ENCODE measurements around the gene CD33. TPM values are rescaled to one million over a fixed set of nuclear protein-coding genes. Genes with fewer than 3 reads are reported as not detected.

CD33 gene
- total RNA-seq, 1 donor from 2014 or later: 8.7 TPM

Other genes with a start within 250 kb of the CD33 start
- not detected in 2 replicates for gene KLK7, start 241.2 kb upstream of the CD33 start, total RNA-seq
- gene KLK8, start 223.5 kb upstream of the CD33 start, total RNA-seq: not detected in 2 replicates
- gene KLK10, start 205.4 kb upstream of the CD33 start, total RNA-seq: not detected in 2 replicates
- gene KLK11, start 198.5 kb upstream of the CD33 start, total RNA-seq: not detected in 2 replicates
- gene KLK12, start 190.1 kb upstream of the CD33 start, total RNA-seq: not detected in 2 replicates
- not detected in 2 replicates for gene KLK13, start 160.0 kb upstream of the CD33 start, total RNA-seq
- 0.91 and 1.1 TPM in 2 replicates for gene KLK14, start 142.2 kb upstream of the CD33 start, total RNA-seq
- gene CTU1, start 116.7 kb upstream of the CD33 start, total RNA-seq: 12.8 and 13.4 TPM in 2 replicates
- 0.33 and 0.52 TPM in 2 replicates for gene SIGLEC9, start 100.2 kb upstream of the CD33 start, total RNA-seq
- not detected in 2 replicates for gene SIGLEC7, start 82.8 kb upstream of the CD33 start, total RNA-seq
- not detected in 2 replicates for gene SIGLECL1, start 26.0 kb downstream of the CD33 start, total RNA-seq
- 1.2 and 1.8 TPM in 2 replicates for gene IGLON5, start 86.6 kb downstream of the CD33 start, total RNA-seq
- 7.1 and 7.2 TPM in 2 replicates for gene VSIG10L, start 117.1 kb downstream of the CD33 start, total RNA-seq
- gene ETFB, start 141.3 kb downstream of the CD33 start, total RNA-seq: 194 and 199 TPM in 2 replicates
- 18.7 and 19.6 TPM in 2 replicates for gene CLDND2, start 143.9 kb downstream of the CD33 start, total RNA-seq
- gene NKG7, start 147.6 kb downstream of the CD33 start, total RNA-seq: 363 and 379 TPM in 2 replicates
- gene LIM2, start 162.9 kb downstream of the CD33 start, total RNA-seq: 0.24 TPM in 1 of 2 replicates, not detected in the other
- 0.16 and 0.24 TPM in 2 replicates for gene C19orf84, start 165.5 kb downstream of the CD33 start, total RNA-seq
- gene SIGLEC10, start 192.6 kb downstream of the CD33 start, total RNA-seq: 2.3 and 3.5 TPM in 2 replicates
- gene SIGLEC8, start 233.4 kb downstream of the CD33 start, total RNA-seq: 0.09 and 0.16 TPM in 2 replicates

All from activated CD4-positive, alpha-beta T cell treated with anti-CD3 and anti-CD28 coated beads, Interleukin-2, amount 10 ng/mL, durations not matched to agents 24 days and 14 days (primary cell).